H9 (cell line): Measurements from ENCODE around the gene ICAM4. TPM values are rescaled to one million over a fixed set of nuclear protein-coding genes. Genes with fewer than 3 reads are reported as not detected.

Experiments used
- DNase-seq: peaks from one replicate; pipeline ENCODE4 v3.0.0-alpha.2; 2017
- H2AFZ ChIP-seq: one replicate; pipeline ENCODE4 v1.6.1; 2013; ENCODE audit warnings: mild to moderate bottlenecking, low read length, control low read depth, moderate library complexity
- H2AK5ac ChIP-seq: 2 replicates; pipeline ENCODE4 v1.6.1; 2013; ENCODE audit warnings: low read length, control low read depth, mixed read lengths; ENCODE audit not compliant: insufficient read length
- H2BK120ac ChIP-seq: one replicate; pipeline ENCODE4 v1.6.1; 2013; ENCODE audit warnings: low read depth, mild to moderate bottlenecking, low read length, control low read depth, inconsistent platforms; ENCODE audit not compliant: poor library complexity, severe bottlenecking
- H2BK12ac ChIP-seq: 2 replicates; pipeline ENCODE4 v1.6.1; 2013; ENCODE audit warnings: low read length, control low read depth, mixed read lengths, low read depth; ENCODE audit not compliant: insufficient read length
- H2BK15ac ChIP-seq: 2 replicates; pipeline ENCODE4 v1.6.1; 2013; ENCODE audit warnings: low read depth, low read length, control low read depth
- H2BK20ac ChIP-seq: one replicate; pipeline ENCODE4 v1.6.1; 2013; ENCODE audit warnings: low read depth, mild to moderate bottlenecking, low read length, control low read depth, inconsistent platforms; ENCODE audit not compliant: poor library complexity, severe bottlenecking
- H2BK5ac ChIP-seq: 2 replicates; pipeline ENCODE4 v1.6.1; 2013; ENCODE audit warnings: low read length, control low read depth, mixed read lengths; ENCODE audit not compliant: insufficient read length
- H3K14ac ChIP-seq: 2 replicates; pipeline ENCODE4 v1.6.1; 2013; ENCODE audit warnings: low read length, control low read depth; ENCODE audit not compliant: insufficient read depth
- H3K18ac ChIP-seq: 2 replicates; pipeline ENCODE4 v1.6.1; 2013; ENCODE audit warnings: low read depth, mild to moderate bottlenecking, mixed read lengths, low read length, control low read depth; ENCODE audit not compliant: insufficient read length
- H3K23ac ChIP-seq: 2 replicates; pipeline ENCODE4 v1.6.1; 2013; ENCODE audit warnings: low read length, control low read depth, mixed read lengths, low read depth; ENCODE audit not compliant: insufficient read length
- H3K23me2 ChIP-seq: 2 replicates; pipeline ENCODE4 v1.6.1; 2013; ENCODE audit warnings: low read depth, mild to moderate bottlenecking, mixed read lengths, low read length, control low read depth; ENCODE audit not compliant: insufficient read length, poor library complexity, severe bottlenecking
- H3K27ac ChIP-seq: 2 replicates; pipeline ENCODE4 v1.5.1; 2013; ENCODE audit warnings: low read length, control low read depth, mixed read lengths, low read depth; ENCODE audit not compliant: insufficient read length
- H3K27me3 ChIP-seq: 2 replicates; pipeline ENCODE4 v1.6.1; 2013; ENCODE audit warnings: low read length, control low read depth, inconsistent platforms; ENCODE audit not compliant: insufficient read depth
- H3K4ac ChIP-seq: 2 replicates; pipeline ENCODE4 v1.6.1; 2013; ENCODE audit warnings: low read depth, mild to moderate bottlenecking, control low read depth, inconsistent platforms, low read length, moderate library complexity
- H3K4me1 ChIP-seq: 2 replicates; pipeline ENCODE4 v1.6.1; 2013; ENCODE audit warnings: low read length, control low read depth, inconsistent platforms; ENCODE audit not compliant: insufficient read depth
- H3K4me2 ChIP-seq: 2 replicates; pipeline ENCODE4 v1.6.1; 2013; ENCODE audit warnings: low read length, control low read depth, mixed read lengths; ENCODE audit not compliant: insufficient read length, insufficient read depth
- H3K56ac ChIP-seq: 2 replicates; pipeline ENCODE4 v1.6.1; 2013; ENCODE audit warnings: low read depth, mild to moderate bottlenecking, mixed read lengths, low read length, control low read depth; ENCODE audit not compliant: insufficient read length
- H3K79me1 ChIP-seq: 2 replicates; pipeline ENCODE4 v1.6.1; 2013; ENCODE audit warnings: low read depth, mild to moderate bottlenecking, moderate library complexity, low read length, control low read depth, inconsistent platforms; ENCODE audit not compliant: insufficient read depth, poor library complexity, severe bottlenecking
- H3K79me2 ChIP-seq: 2 replicates; pipeline ENCODE4 v1.6.1; 2013; ENCODE audit warnings: low read length, control low read depth, inconsistent platforms; ENCODE audit not compliant: insufficient read depth
- H3K9ac ChIP-seq: 2 replicates; pipeline ENCODE4 v1.6.1; 2013; ENCODE audit warnings: low read length, control low read depth, mixed read lengths; ENCODE audit not compliant: insufficient read length; ENCODE audit errors: extremely low read depth
- H3K9me3 ChIP-seq: one replicate; pipeline ENCODE4 v1.6.1; 2013; ENCODE audit warnings: low read depth, low read length, inconsistent platforms; ENCODE audit not compliant: control insufficient read depth
- H3T11ph ChIP-seq: one replicate; pipeline ENCODE4 v1.6.1; 2013; ENCODE audit warnings: mild to moderate bottlenecking, low read length, control low read depth, inconsistent platforms
- H4K20me1 ChIP-seq: one replicate; pipeline ENCODE4 v1.6.1; 2013; ENCODE audit not compliant: control insufficient read depth, insufficient read length, insufficient read depth
- H4K5ac ChIP-seq: 2 replicates; pipeline ENCODE4 v1.6.1; 2013; ENCODE audit warnings: low read depth, mild to moderate bottlenecking, mixed read lengths, low read length, control low read depth; ENCODE audit not compliant: insufficient read length
- H4K8ac ChIP-seq: replicated peaks from 2 replicates; pipeline ENCODE4 v1.6.1; 2013; ENCODE audit warnings: low read length, control low read depth, mixed read lengths, low read depth; ENCODE audit not compliant: insufficient read length
- H4K91ac ChIP-seq: 2 replicates; pipeline ENCODE4 v1.6.1; 2013; ENCODE audit warnings: low read depth, mild to moderate bottlenecking, moderate library complexity, mixed read lengths, low read length, control low read depth; ENCODE audit not compliant: insufficient read length
- H3K27ac Mint-ChIP-seq, 3 experiments: 2 replicates in 2 of 3; 3 replicates in 1 of 3; pipeline ENCODE4 v1.8.0; 2020 to 2021; ENCODE audit warnings: mixed read lengths in 3 of 3, mild to moderate bottlenecking in 1 of 3, moderate library complexity in 1 of 3
- H3K27me3 Mint-ChIP-seq: 2 replicates; pipeline ENCODE4 v1.8.0; 2021; ENCODE audit warnings: low read depth, mild to moderate bottlenecking, moderate library complexity, mixed read lengths
- H3K36me3 Mint-ChIP-seq, 3 experiments: 2 replicates in 2 of 3; 3 replicates in 1 of 3; pipeline ENCODE4 v1.8.0; 2020 to 2021; ENCODE audit warnings: low read depth in 3 of 3, mixed read lengths in 3 of 3; ENCODE audit not compliant: insufficient read depth in 1 of 3
- H3K4me1 Mint-ChIP-seq, 2 experiments: 2 replicates each; pipeline ENCODE4 v1.8.0; 2020; ENCODE audit warnings: mixed read lengths in 2 of 2
- H3K4me3 Mint-ChIP-seq, 2 experiments: 2 replicates in 1 of 2; 3 replicates in 1 of 2; pipeline ENCODE4 v1.8.0; 2020 to 2021; ENCODE audit warnings: mild to moderate bottlenecking in 2 of 2, mixed read lengths in 2 of 2, moderate library complexity in 1 of 2
- H3K9me3 Mint-ChIP-seq, 2 experiments: 2 replicates in 1 of 2; 3 replicates in 1 of 2; pipeline ENCODE4 v1.8.0; 2020; ENCODE audit warnings: mild to moderate bottlenecking in 2 of 2, mixed read lengths in 2 of 2, moderate library complexity in 1 of 2
- CTCF ChIP-seq: fragments of 200-600 bp; sonication (generic); conservative IDR thresholded peaks from 3 replicates; pipeline ENCODE4 v1.8.0; 2021; ENCODE audit warnings: antibody characterized with exemption, mild to moderate bottlenecking
- WGBS: extraction: QIAGEN DNeasy Blood & Tissue Kit; methylation state at CpG from one replicate; pipeline ENCODE4 v1.1.7; 2013; ENCODE audit warnings: missing lambda C conversion rate, low lambda C conversion rate, mixed read lengths; ENCODE audit not compliant: insufficient read length; ENCODE audit errors: extremely low coverage; 5-methylcytosine and 5-hydroxymethylcytosine counted together
- total RNA-seq: library from RNA; stranded (reverse); gene quantifications from 2 replicates; pipeline ENCODE4 v1.2.1, GENCODE V29; 2021

Gene ICAM4
- total RNA-seq, 1 experiment from 2014 or later = 1.1 TPM

GRCh38 chr19:10295847-10296591, 9.3 kb downstream of the ICAM4 start:
- H3K56ac ChIP-seq = no peak overlapping the region
- no peaks in the 10 kb centered on the region for H3K79me1 ChIP-seq
- no peak overlapping the region for H2BK20ac ChIP-seq
- H4K5ac ChIP-seq = no peak overlapping the region
- no peak overlapping the region for H3K23ac ChIP-seq
- peaks cover 21% of the 10 kb centered on the region for H3K23me2 ChIP-seq
- H4K20me1 ChIP-seq = no peaks in the 10 kb centered on the region
- H4K8ac ChIP-seq = no peak overlapping the region
- H2BK120ac ChIP-seq = no peak overlapping the region
- H3K79me2 ChIP-seq = no peaks in the 10 kb centered on the region
- H2BK15ac ChIP-seq = no peak overlapping the region
- no peak overlapping the region for H3K9ac ChIP-seq
- no CpG with 5 or more reads among the region's 58 CpGs for WGBS
- peaks cover 0 to 2% of the 10 kb centered on the region in 2 experiments; a peak in 2 of 5 replicates for H3K9me3 Mint-ChIP-seq
- peaks cover 84% of the 10 kb centered on the region for H3K27me3 Mint-ChIP-seq
- TF ChIP-seq CTCF = no peak
- peak overlapping the region; percentile 49 to 81 for H3K4me3 Mint-ChIP-seq
- H3K9me3 ChIP-seq = no peaks in the 10 kb centered on the region
- H4K91ac ChIP-seq = no peak overlapping the region
- H3K4me2 ChIP-seq = peak overlapping the region; percentile 66
- no peak overlapping the region for H3T11ph ChIP-seq
- H2AK5ac ChIP-seq = no peak overlapping the region
- H3K4me1 ChIP-seq = no peaks in the 10 kb centered on the region; the same call in 1 of the 2 replicates
- H3K27me3 ChIP-seq = peaks cover 48% of the 10 kb centered on the region
- H3K36me3 Mint-ChIP-seq = no peaks in the 10 kb centered on the region; a peak in 3 of 7 replicates
- DNase-seq = peak; percentile 57
- H3K27ac ChIP-seq = no peak overlapping the region
- no peak overlapping the region; a peak in 1 of 7 replicates for H3K27ac Mint-ChIP-seq
- no peak overlapping the region for H2AFZ ChIP-seq
- H3K4me1 Mint-ChIP-seq = peaks cover 6 to 29% of the 10 kb centered on the region in 2 experiments
- H2BK5ac ChIP-seq = no peak overlapping the region
- H2BK12ac ChIP-seq = no peak overlapping the region
- H3K14ac ChIP-seq = no peak overlapping the region; the same call in 1 of the 2 replicates
- no peak overlapping the region for H3K18ac ChIP-seq
- no peak overlapping the region for H3K4ac ChIP-seq
